ENCODE measurements around the gene RNF112. TPM values are rescaled to one million over a fixed set of nuclear protein-coding genes. Genes with fewer than 3 reads are reported as not detected.

RNF112 gene
- total and polyA plus RNA-seq, 2 of the 8 experiments (the other 6 are each of a cell fraction or from before 2014, with no cell fraction given): 1.1 to 2.2 TPM

- no peak overlapping the region for H3K23ac ChIP-seq (ENCODE audit: insufficient read length)
- H2AFZ ChIP-seq (ENCODE audit: low read length): no peak overlapping the region
- DNase-seq (ENCODE audit: low read depth in 1 of 2, low spot score in 2 of 2): no peak
- peaks cover 0 to 3% (median 2%) of the 10 kb centered on the region in 4 experiments; a peak in 5 of 7 replicates for H3K4me1 ChIP-seq (replicated peaks in 1 of 4; ENCODE audit: control insufficient read depth in 3 of 4, insufficient read depth in 4 of 4, low read length in 3 of 4)
- H3K23me2 ChIP-seq (ENCODE audit: low read depth, low read length): no peaks in the 10 kb centered on the region
- H2BK20ac ChIP-seq (ENCODE audit: low read length): no peak overlapping the region
- H4K5ac ChIP-seq (ENCODE audit: insufficient read length, low read depth, low read length): no peak overlapping the region
- peak overlapping the region; percentile 63; the same call in 1 of the 2 replicates for H2BK12ac ChIP-seq (ENCODE audit: low read depth, low read length)
- no peaks in the 10 kb centered on the region; the same call in 1 of the 2 replicates for H3K79me1 ChIP-seq (ENCODE audit: low read depth, low read length)
- no peak overlapping the region for H3K56ac ChIP-seq (replicated peaks; ENCODE audit: insufficient read length, low read depth, low read length)
- 94% methylated on average over 7 of the region's 7 CpGs; no CpG with 5 or more reads in 1 of the 2 experiments for WGBS, 2 experiments (ENCODE audit: extremely low coverage in 1 of 2, insufficient coverage in 1 of 2, insufficient read length in 1 of 2, insufficient replicate concordance in 2 of 2, low coverage in 1 of 2, low lambda C conversion rate in 2 of 2, missing lambda C conversion rate in 1 of 2)
- TF ChIP-seq MAFK (IDR thresholded peaks at IDR 0.05; ENCODE audit: low read depth, low read length) (no peak), POU5F1 (IDR thresholded peaks at IDR 0.05; ENCODE audit: low read depth, low read length) (no peak), SIX5 (IDR thresholded peaks at IDR 0.05; ENCODE audit: low read depth, low read length) (no peak), RBBP5 (IDR thresholded peaks at IDR 0.05; ENCODE audit: borderline replicate concordance, low read depth, low read length) (no peak), SUZ12 (IDR thresholded peaks at IDR 0.05; ENCODE audit: low read length) (no peak), TAF1 (IDR thresholded peaks at IDR 0.05; ENCODE audit: low read depth, low read length) (no peak), SAP30 (IDR thresholded peaks at IDR 0.05; ENCODE audit: insufficient read depth, insufficient replicate concordance, low read length) (no peak), SIRT6 (IDR thresholded peaks at IDR 0.05; ENCODE audit: low read length) (no peak)
- TF ChIP-seq, protein P1, sequence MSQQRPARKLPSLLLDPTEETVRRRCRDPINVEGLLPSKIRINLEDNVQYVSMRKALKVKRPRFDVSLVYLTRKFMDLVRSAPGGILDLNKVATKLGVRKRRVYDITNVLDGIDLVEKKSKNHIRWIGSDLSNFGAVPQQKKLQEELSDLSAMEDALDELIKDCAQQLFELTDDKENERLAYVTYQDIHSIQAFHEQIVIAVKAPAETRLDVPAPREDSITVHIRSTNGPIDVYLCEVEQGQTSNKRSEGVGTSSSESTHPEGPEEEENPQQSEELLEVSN (IDR thresholded peaks at IDR 0.05): no peak
- no peak overlapping the region for H4K91ac ChIP-seq (replicated peaks; ENCODE audit: insufficient read length, low read length)
- no peak overlapping the region for H2BK120ac ChIP-seq (replicated peaks; ENCODE audit: low read depth, low read length)
- H3K27ac ChIP-seq (ENCODE audit: low read depth, low read length): no peak overlapping the region
- H4K20me1 ChIP-seq (replicated peaks in 1 of 2; ENCODE audit: control insufficient read depth in 1 of 2, insufficient read depth in 2 of 2, low read length in 2 of 2): no peaks in the 10 kb centered on the region
- CTCF ChIA-PET (ENCODE audit: partially characterized antibody): interaction anchor here (0.6 to 2.0 kb wide), 2 partner anchors 14 to 329 kb away, joined by 4 to 5 read pairs; no protein-coding TSS in a partner anchor
- H3K79me2 ChIP-seq (ENCODE audit: control insufficient read depth in 1 of 2, insufficient read depth in 2 of 2, low read length in 2 of 2): peaks cover 0 to 4% of the 10 kb centered on the region in 2 experiments; a peak in 1 of 4 replicates
- POLR2A ChIA-PET (ENCODE audit: partially characterized antibody): interaction anchor here (1.4 kb wide), 1 partner anchor 9 kb away, joined by 3 read pairs; the partner anchor contains the start of gene B9D1
- no peaks in the 10 kb centered on the region for H3K9me3 ChIP-seq (ENCODE audit: insufficient read depth in 2 of 2, low read depth in 1 of 2, low read length in 1 of 2)
- H3K27me3 ChIP-seq (replicated peaks in 1 of 4; ENCODE audit: control insufficient read depth in 3 of 4, extremely low read depth in 1 of 4, insufficient read depth in 3 of 4, low read length in 3 of 4): no peaks in the 10 kb centered on the region
- no peak for FAIRE-seq
- H3K4me3 ChIP-seq (ENCODE audit: extremely low read depth in 1 of 4, insufficient read depth in 2 of 4, low read depth in 3 of 4, low read length in 4 of 4): no peak overlapping the region
- H3K9ac ChIP-seq (replicated peaks in 1 of 4; ENCODE audit: extremely low read depth in 1 of 4, low read depth in 3 of 4, low read length in 3 of 4): no peak overlapping the region
- no peak overlapping the region for H2BK5ac ChIP-seq (ENCODE audit: low read depth, low read length)
- H3K36me3 ChIP-seq (ENCODE audit: control insufficient read depth in 2 of 4, insufficient read depth in 4 of 4, low read length in 3 of 4): no peaks in the 10 kb centered on the region
- no peak overlapping the region for H3K18ac ChIP-seq (ENCODE audit: extremely low read depth, low read length)
- H4K8ac ChIP-seq (ENCODE audit: extremely low read depth, insufficient read depth, low read length): no peak overlapping the region
- H2AK5ac ChIP-seq (ENCODE audit: low read depth, low read length): no peak overlapping the region; the same call in 1 of the 2 replicates
- H3K4ac ChIP-seq (replicated peaks; ENCODE audit: insufficient read length, low read depth, low read length): no peak overlapping the region
- no peak overlapping the region for H3K14ac ChIP-seq (ENCODE audit: insufficient read length)
- no peak overlapping the region for H2BK15ac ChIP-seq (ENCODE audit: low read length)
- H3K4me2 ChIP-seq (ENCODE audit: insufficient read depth in 1 of 2, low read depth in 2 of 2, low read length in 2 of 2): no peak overlapping the region
Measured at GRCh38 chr17:19371259-19372010, 39.6 kb upstream of the RNF112 start.

Measured in H1 (cell line).